Measurements from ENCODE around the gene HOXD12.

HOXD12 gene

GRCh38 chr2:176136374-176137251 is 37.0 kb downstream of the HOXD12 start:
- Histone ChIP-seq H3K36me3 (replicated peaks; ENCODE audit: insufficient read depth, low read length) (no peaks in the 10 kb centered on the region), H3K4me3 (ENCODE audit: low read length) (no peak overlapping the region), H3K4me2 (ENCODE audit: low read depth, low read length) (peak overlapping the region; percentile 21; the same call in 1 of the 2 replicates), H3K9ac (ENCODE audit: low read length) (no peak overlapping the region), H3K27me3 (replicated peaks; ENCODE audit: insufficient read depth, low read length) (peaks cover 11% of the 10 kb centered on the region; the same call in 1 of the 2 replicates), H3K79me2 (ENCODE audit: low read length) (no peaks in the 10 kb centered on the region), H3K9me3 (replicated peaks; ENCODE audit: insufficient read depth, low read length) (no peaks in the 10 kb centered on the region), H2AFZ (ENCODE audit: low read length) (no peak overlapping the region), H3K27ac (ENCODE audit: low read length) (no peak overlapping the region), H3F3A (ENCODE audit: insufficient read depth, low read length) (no peaks in the 10 kb centered on the region), H3K4me1 (ENCODE audit: low read length) (peaks cover 13% of the 10 kb centered on the region), H3K9me2 (replicated peaks; ENCODE audit: insufficient read depth, low read length) (no peaks in the 10 kb centered on the region), H4K20me1 (ENCODE audit: insufficient read depth, low read length) (no peaks in the 10 kb centered on the region)
- DNase-seq, result no peak
- TF ChIP-seq EZH2phosphoT487 (IDR thresholded peaks at IDR 0.05; ENCODE audit: low read length), result no peak
- TF ChIP-seq, protein P1, sequence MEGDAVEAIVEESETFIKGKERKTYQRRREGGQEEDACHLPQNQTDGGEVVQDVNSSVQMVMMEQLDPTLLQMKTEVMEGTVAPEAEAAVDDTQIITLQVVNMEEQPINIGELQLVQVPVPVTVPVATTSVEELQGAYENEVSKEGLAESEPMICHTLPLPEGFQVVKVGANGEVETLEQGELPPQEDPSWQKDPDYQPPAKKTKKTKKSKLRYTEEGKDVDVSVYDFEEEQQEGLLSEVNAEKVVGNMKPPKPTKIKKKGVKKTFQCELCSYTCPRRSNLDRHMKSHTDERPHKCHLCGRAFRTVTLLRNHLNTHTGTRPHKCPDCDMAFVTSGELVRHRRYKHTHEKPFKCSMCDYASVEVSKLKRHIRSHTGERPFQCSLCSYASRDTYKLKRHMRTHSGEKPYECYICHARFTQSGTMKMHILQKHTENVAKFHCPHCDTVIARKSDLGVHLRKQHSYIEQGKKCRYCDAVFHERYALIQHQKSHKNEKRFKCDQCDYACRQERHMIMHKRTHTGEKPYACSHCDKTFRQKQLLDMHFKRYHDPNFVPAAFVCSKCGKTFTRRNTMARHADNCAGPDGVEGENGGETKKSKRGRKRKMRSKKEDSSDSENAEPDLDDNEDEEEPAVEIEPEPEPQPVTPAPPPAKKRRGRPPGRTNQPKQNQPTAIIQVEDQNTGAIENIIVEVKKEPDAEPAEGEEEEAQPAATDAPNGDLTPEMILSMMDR (IDR thresholded peaks at IDR 0.05; ENCODE audit: low read length), result no peak
- no peak for TF ChIP-seq EZH2 (optimal IDR thresholded peaks at IDR 0.05; ENCODE audit: low read depth, low read length)

DNA sequence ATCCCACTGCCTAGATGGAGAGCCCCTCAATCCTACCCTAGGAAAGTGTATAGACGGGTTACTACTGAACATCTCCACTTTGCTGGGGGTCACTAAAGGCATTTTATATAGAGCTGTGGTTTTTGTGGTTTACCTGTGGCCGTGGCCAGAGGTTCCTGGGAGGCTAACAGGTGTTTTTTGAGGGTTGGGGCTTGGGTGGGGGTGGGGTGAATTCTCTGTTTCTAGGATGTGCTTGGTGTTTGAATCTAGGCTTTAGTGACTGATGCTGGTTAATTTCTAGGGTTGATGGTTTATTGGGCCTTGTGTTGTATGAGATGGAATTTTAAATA is 37.6 kb downstream of the HOXD12 start:
- peak; percentile 77 for DNase-seq
- Histone ChIP-seq H3K9me3 (replicated peaks; ENCODE audit: insufficient read depth, low read length) (no peaks in the 10 kb centered on the region), H3K79me2 (ENCODE audit: low read length) (no peaks in the 10 kb centered on the region), H2AFZ (ENCODE audit: low read length) (no peak overlapping the region), H3F3A (ENCODE audit: insufficient read depth, low read length) (no peaks in the 10 kb centered on the region), H3K36me3 (replicated peaks; ENCODE audit: insufficient read depth, low read length) (no peaks in the 10 kb centered on the region), H3K9ac (ENCODE audit: low read length) (no peak overlapping the region), H3K4me3 (ENCODE audit: low read length) (no peak overlapping the region), H3K27me3 (replicated peaks; ENCODE audit: insufficient read depth, low read length) (peaks cover 9% of the 10 kb centered on the region; the same call in 1 of the 2 replicates), H3K9me2 (replicated peaks; ENCODE audit: insufficient read depth, low read length) (no peaks in the 10 kb centered on the region), H3K4me1 (ENCODE audit: low read length) (peaks cover 13% of the 10 kb centered on the region), H3K27ac (ENCODE audit: low read length) (no peak overlapping the region), H3K4me2 (ENCODE audit: low read depth, low read length) (peak overlapping the region; percentile 21; the same call in 1 of the 2 replicates), H4K20me1 (ENCODE audit: insufficient read depth, low read length) (no peaks in the 10 kb centered on the region)
- no peak for TF ChIP-seq EZH2phosphoT487 (IDR thresholded peaks at IDR 0.05; ENCODE audit: low read length)
- no peak for TF ChIP-seq EZH2 (optimal IDR thresholded peaks at IDR 0.05; ENCODE audit: low read depth, low read length)
- TF ChIP-seq, protein P1 (IDR thresholded peaks at IDR 0.05; ENCODE audit: low read length), result no peak

GRCh38 chr2:176137906-176138305 is 38.3 kb downstream of the HOXD12 start:
- H3K4me3 ChIP-seq (ENCODE audit: low read length), result no peak overlapping the region
- no peaks in the 10 kb centered on the region for H3K36me3 ChIP-seq (replicated peaks; ENCODE audit: insufficient read depth, low read length)
- H3K27me3 ChIP-seq (replicated peaks; ENCODE audit: insufficient read depth, low read length), result peaks cover 7% of the 10 kb centered on the region; the same call in 1 of the 2 replicates
- no peak overlapping the region for H2AFZ ChIP-seq (ENCODE audit: low read length)
- H3K4me1 ChIP-seq (ENCODE audit: low read length), result peaks cover 13% of the 10 kb centered on the region
- no peak for DNase-seq
- H3K4me2 ChIP-seq (ENCODE audit: low read depth, low read length), result no peak overlapping the region
- no peak overlapping the region for H3K27ac ChIP-seq (ENCODE audit: low read length)
- TF ChIP-seq, protein P1 (IDR thresholded peaks at IDR 0.05; ENCODE audit: low read length), result no peak
- TF ChIP-seq EZH2phosphoT487 (IDR thresholded peaks at IDR 0.05; ENCODE audit: low read length) (no peak), EZH2 (optimal IDR thresholded peaks at IDR 0.05; ENCODE audit: low read depth, low read length) (no peak)
- no peaks in the 10 kb centered on the region for H3K9me3 ChIP-seq (replicated peaks; ENCODE audit: insufficient read depth, low read length)
- no peaks in the 10 kb centered on the region for H4K20me1 ChIP-seq (ENCODE audit: insufficient read depth, low read length)
- H3F3A ChIP-seq (ENCODE audit: insufficient read depth, low read length), result no peaks in the 10 kb centered on the region
- no peak overlapping the region for H3K9ac ChIP-seq (ENCODE audit: low read length)
- H3K9me2 ChIP-seq (replicated peaks; ENCODE audit: insufficient read depth, low read length), result no peaks in the 10 kb centered on the region
- H3K79me2 ChIP-seq (ENCODE audit: low read length), result no peaks in the 10 kb centered on the region

All from MM.1S (cell line).